ENCODE results near the gene SEC24C.
A peak's percentile ranks its signal among the peaks of the same experiment; 100 is the strongest.
"Not testable (repeated sequence)": the region's sequence is repeated elsewhere in the genome, so short reads cannot be mapped to it uniquely, and the experiment has no call there.

Gene SEC24C

DNA sequence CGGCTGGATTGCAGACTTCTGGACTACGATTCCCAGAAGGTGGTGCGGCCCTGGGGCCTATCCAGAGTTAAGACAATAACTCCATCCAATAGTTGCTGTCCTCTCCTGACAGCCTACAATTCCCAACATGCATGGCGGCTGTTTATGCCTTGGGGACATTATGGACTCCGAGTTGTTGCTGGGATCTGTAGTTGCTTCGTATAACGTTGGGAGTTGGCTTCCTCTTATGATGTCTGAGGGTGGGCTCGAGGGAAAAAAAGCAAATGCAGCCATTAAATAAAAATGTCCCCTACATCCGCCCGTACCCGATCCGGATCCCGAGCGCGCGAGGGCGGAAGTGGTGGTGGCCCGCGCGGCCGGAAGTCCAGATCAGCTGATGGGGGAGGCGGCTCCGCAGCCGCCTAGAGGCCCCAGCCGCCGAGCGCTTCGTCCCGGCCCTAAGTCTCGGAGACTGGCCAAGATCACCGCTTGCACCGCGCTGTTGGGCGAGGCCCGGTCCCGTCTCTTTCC, 41.1 kb downstream of the SEC24C start, which contains the start of gene ZSWIM8:
Gene ZSWIM8, plus strand, starts transcription at position 396 of the 510 bp plus-strand sequence. CDS start 273 bp downstream, outside the sequence.
- H3K4me3 ChIP-seq (ENCODE audit: low read length), result peak within 1 kb of the TSS; percentile 97
- peak within 1 kb of the TSS; percentile 77 for H3K27ac ChIP-seq (ENCODE audit: low read depth, low read length)
- H3K9me2 ChIP-seq (replicated peaks; ENCODE audit: control insufficient read depth, low read length), result no peaks in the 10 kb centered on the region
- peaks cover 21% of the 10 kb centered on the region for H3F3A ChIP-seq (ENCODE audit: control insufficient read depth, insufficient read depth)
- H3K4me2 ChIP-seq (ENCODE audit: low read length), result peak within 1 kb of the TSS; percentile 99
- no peaks in the 10 kb centered on the region for H3K9me3 ChIP-seq (ENCODE audit: control insufficient read depth, insufficient read depth, low read length)
- H3K79me2 ChIP-seq (ENCODE audit: control insufficient read depth, low read length), result peaks cover 65% of the 10 kb centered on the region
- H3K4me1 ChIP-seq (ENCODE audit: control insufficient read depth, low read length), result peaks cover 45% of the 10 kb centered on the region
- H3K27me3 ChIP-seq (ENCODE audit: control insufficient read depth, low read length), result no peaks in the 10 kb centered on the region
- TF ChIP-seq, protein P1, sequence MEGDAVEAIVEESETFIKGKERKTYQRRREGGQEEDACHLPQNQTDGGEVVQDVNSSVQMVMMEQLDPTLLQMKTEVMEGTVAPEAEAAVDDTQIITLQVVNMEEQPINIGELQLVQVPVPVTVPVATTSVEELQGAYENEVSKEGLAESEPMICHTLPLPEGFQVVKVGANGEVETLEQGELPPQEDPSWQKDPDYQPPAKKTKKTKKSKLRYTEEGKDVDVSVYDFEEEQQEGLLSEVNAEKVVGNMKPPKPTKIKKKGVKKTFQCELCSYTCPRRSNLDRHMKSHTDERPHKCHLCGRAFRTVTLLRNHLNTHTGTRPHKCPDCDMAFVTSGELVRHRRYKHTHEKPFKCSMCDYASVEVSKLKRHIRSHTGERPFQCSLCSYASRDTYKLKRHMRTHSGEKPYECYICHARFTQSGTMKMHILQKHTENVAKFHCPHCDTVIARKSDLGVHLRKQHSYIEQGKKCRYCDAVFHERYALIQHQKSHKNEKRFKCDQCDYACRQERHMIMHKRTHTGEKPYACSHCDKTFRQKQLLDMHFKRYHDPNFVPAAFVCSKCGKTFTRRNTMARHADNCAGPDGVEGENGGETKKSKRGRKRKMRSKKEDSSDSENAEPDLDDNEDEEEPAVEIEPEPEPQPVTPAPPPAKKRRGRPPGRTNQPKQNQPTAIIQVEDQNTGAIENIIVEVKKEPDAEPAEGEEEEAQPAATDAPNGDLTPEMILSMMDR (IDR thresholded peaks at IDR 0.05; ENCODE audit: low read depth, low read length, poor library complexity, severe bottlenecking), result no peak
- TF ChIP-seq EZH2phosphoT487 (IDR thresholded peaks at IDR 0.05; ENCODE audit: borderline replicate concordance, low read length), result no peak
- peaks cover 10% of the 10 kb centered on the region; the same call in 1 of the 2 replicates for H4K20me1 ChIP-seq (ENCODE audit: control insufficient read depth, insufficient read depth, low read depth, low read length)
- H3K36me3 ChIP-seq (ENCODE audit: control insufficient read depth, low read length), result peaks cover 20% of the 10 kb centered on the region

DNA sequence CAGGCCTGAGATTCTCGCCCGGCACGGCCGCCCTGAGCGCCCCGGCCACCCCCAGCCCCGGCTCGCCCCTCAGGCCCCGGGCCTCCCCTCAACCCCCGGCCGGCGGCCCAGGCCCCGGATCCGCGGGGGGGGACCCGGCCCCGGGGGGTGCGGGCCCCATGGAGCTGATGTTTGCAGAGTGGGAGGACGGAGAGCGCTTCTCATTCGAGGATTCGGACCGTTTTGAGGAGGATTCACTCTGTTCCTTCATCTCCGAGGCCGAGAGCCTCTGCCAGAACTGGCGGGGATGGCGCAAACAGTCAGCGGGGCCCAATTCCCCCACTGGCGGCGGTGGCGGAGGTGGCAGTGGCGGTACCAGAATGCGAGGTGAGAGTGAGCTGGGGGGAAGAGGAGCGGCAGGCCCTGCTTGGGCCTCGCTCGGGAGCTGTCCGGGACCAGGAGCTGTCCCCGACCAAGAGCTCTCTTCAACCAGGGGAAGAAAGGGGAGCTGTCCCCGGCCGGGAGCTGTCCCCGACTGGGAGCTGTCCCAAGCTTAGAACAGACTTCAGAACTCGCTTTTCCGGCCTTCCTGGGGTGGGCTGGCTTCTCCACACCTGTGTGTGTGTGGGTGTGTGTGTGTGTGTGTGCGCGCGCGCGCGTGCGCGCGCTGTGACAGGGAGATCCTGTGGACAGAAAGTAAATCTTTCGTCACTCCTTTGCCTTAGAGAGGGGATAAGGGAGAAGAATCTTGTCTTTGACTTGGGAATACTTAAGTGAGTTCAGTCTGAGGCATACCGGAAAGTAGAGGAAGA, 41.7 kb downstream of the SEC24C start:
- Histone ChIP-seq H3K27me3 (ENCODE audit: control insufficient read depth, low read length) (no peaks in the 10 kb centered on the region), H3F3A (ENCODE audit: control insufficient read depth, insufficient read depth) (peaks cover 15% of the 10 kb centered on the region), H3K9me2 (replicated peaks; ENCODE audit: control insufficient read depth, low read length) (no peaks in the 10 kb centered on the region), H3K4me2 (ENCODE audit: low read length) (peak overlapping the region; percentile 99), H3K36me3 (ENCODE audit: control insufficient read depth, low read length) (peaks cover 16% of the 10 kb centered on the region), H3K4me1 (ENCODE audit: control insufficient read depth, low read length) (peaks cover 39% of the 10 kb centered on the region), H3K4me3 (ENCODE audit: low read length) (peak overlapping the region; percentile 97), H3K9me3 (ENCODE audit: control insufficient read depth, insufficient read depth, low read length) (no peaks in the 10 kb centered on the region), H4K20me1 (ENCODE audit: control insufficient read depth, insufficient read depth, low read depth, low read length) (0 out of 2 replicates have a peak, but pooled peaks cover 6% of the 10 kb centered on the region), H3K79me2 (ENCODE audit: control insufficient read depth, low read length) (peaks cover 58% of the 10 kb centered on the region), H3K27ac (ENCODE audit: low read depth, low read length) (peak overlapping the region; percentile 77)
- TF ChIP-seq EZH2phosphoT487 (IDR thresholded peaks at IDR 0.05; ENCODE audit: borderline replicate concordance, low read length), result no peak
- TF ChIP-seq, protein P1 (IDR thresholded peaks at IDR 0.05; ENCODE audit: low read depth, low read length, poor library complexity, severe bottlenecking), result peak; percentile 9

DNA sequence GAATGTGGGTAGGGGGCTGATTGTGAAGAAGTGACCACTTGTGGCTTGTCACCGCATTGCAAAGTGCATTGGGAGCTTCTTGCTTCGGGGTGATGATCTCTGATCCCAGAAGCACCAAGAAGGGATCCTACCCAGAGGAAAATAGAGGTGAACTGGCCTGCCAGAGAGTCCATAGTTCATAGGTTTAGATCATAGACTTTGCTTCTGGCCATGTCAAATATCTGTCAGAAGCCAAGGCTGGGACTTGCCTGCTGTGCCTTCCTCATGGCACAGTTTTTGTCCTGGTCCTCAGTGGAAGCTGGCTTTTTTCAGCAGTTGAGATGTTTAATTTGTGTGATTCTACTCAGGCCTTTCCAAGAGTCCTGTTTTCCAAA, 42.3 kb downstream of the SEC24C start:
- Histone ChIP-seq H3K4me1 (ENCODE audit: control insufficient read depth, low read length) (peaks cover 34% of the 10 kb centered on the region), H3K4me2 (ENCODE audit: low read length) (peak overlapping the region; percentile 99), H4K20me1 (ENCODE audit: control insufficient read depth, insufficient read depth, low read depth, low read length) (0 out of 2 replicates have a peak, but pooled peaks cover 6% of the 10 kb centered on the region), H3K9me3 (ENCODE audit: control insufficient read depth, insufficient read depth, low read length) (no peaks in the 10 kb centered on the region), H3F3A (ENCODE audit: control insufficient read depth, insufficient read depth) (peaks cover 12% of the 10 kb centered on the region), H3K27ac (ENCODE audit: low read depth, low read length) (peak overlapping the region; percentile 77; the same call in 1 of the 2 replicates), H3K27me3 (ENCODE audit: control insufficient read depth, low read length) (no peaks in the 10 kb centered on the region), H3K9me2 (replicated peaks; ENCODE audit: control insufficient read depth, low read length) (no peaks in the 10 kb centered on the region), H3K4me3 (ENCODE audit: low read length) (peak overlapping the region; percentile 97), H3K79me2 (ENCODE audit: control insufficient read depth, low read length) (peaks cover 53% of the 10 kb centered on the region), H3K36me3 (ENCODE audit: control insufficient read depth, low read length) (peaks cover 22% of the 10 kb centered on the region)
- TF ChIP-seq, protein P1 (IDR thresholded peaks at IDR 0.05; ENCODE audit: low read depth, low read length, poor library complexity, severe bottlenecking), result no peak
- no peak for TF ChIP-seq EZH2phosphoT487 (IDR thresholded peaks at IDR 0.05; ENCODE audit: borderline replicate concordance, low read length)

DNA sequence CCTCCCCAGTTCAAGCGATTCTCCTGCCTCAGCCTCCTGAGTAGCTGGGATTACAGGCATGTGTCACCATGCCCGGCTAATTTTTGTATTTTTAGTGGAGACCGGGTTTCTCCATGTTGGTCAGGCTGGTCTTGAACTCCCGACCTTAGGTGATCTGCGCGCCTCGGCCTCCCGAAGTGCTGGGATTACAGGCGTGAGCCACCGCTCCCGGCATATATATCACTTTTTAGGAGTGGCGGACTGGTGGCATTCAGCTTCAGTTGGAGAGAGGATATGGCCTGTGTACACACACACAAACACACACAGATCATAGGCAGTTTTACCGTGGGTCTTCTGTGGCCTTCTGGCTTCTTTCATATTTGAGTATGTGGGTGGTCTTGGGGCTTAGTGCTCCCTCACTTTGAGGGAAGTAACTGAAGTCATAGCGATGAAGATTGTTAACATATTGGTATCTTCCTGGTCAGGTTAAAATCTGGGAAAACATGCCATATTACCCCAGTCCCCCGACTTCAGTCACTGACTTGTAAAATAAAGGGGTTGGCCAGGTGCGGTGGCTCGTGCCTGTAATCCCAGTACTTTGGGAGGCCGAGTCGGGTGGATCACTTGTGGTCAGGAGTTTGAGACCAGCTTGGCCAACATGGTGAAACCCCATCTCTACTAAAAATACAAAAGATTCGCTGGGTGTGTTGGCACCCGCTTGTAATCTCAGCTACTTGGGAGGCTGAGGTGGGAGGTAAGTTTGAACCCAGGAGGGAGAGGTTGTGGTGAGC, 43.0 kb downstream of the SEC24C start:
- not testable (repeated sequence) for H3K27ac ChIP-seq (ENCODE audit: low read depth, low read length); H4K20me1 ChIP-seq (ENCODE audit: control insufficient read depth, insufficient read depth, low read depth, low read length); H3K9me3 ChIP-seq (ENCODE audit: control insufficient read depth, insufficient read depth, low read length); H3K27me3 ChIP-seq (ENCODE audit: control insufficient read depth, low read length); H3K4me3 ChIP-seq (ENCODE audit: low read length); H3K9me2 ChIP-seq (replicated peaks; ENCODE audit: control insufficient read depth, low read length)
- peaks cover 12% of the 10 kb centered on the region for H3F3A ChIP-seq (ENCODE audit: control insufficient read depth, insufficient read depth)
- H3K4me2 ChIP-seq (ENCODE audit: low read length), result peak overlapping the region; percentile 99
- peaks cover 34% of the 10 kb centered on the region for H3K4me1 ChIP-seq (ENCODE audit: control insufficient read depth, low read length)
- H3K36me3 ChIP-seq (ENCODE audit: control insufficient read depth, low read length), result peaks cover 29% of the 10 kb centered on the region
- peaks cover 45% of the 10 kb centered on the region for H3K79me2 ChIP-seq (ENCODE audit: control insufficient read depth, low read length)

Measured in DOHH2 (cell line).